ENCODE data around the gene TEPSIN. TPM values are rescaled to one million over a fixed set of nuclear protein-coding genes. Genes with fewer than 3 reads are reported as not detected.

Gene TEPSIN
- total RNA-seq, 1 experiment from 2014 or later = 40.7 TPM

GRCh38 chr17:81238815-81239713 lies at the start of gene TEPSIN, which contains the start of gene NDUFAF8 (continued):
- TF ChIP-seq NR3C1 (CRISPR knock-in tag; conservative IDR thresholded peaks at IDR 0.05; ENCODE audit: low read depth) (no peak), ZNF263 (CRISPR knock-in tag; IDR thresholded peaks at IDR 0.05; ENCODE audit: low read depth) (no peak), TCF7 (CRISPR knock-in tag; IDR thresholded peaks at IDR 0.05; ENCODE audit: low read depth) (0 out of 2 replicates have a peak, but pooled peaks have one; percentile 64), FOXP1 (CRISPR knock-in tag; IDR thresholded peaks at IDR 0.05; ENCODE audit: borderline replicate concordance) (peak; percentile 40; the same call in 1 of the 2 replicates), ZNF219 (CRISPR knock-in tag; IDR thresholded peaks at IDR 0.05; ENCODE audit: borderline replicate concordance) (peak; percentile 53; the same call in 1 of the 2 replicates), NFYB (CRISPR knock-in tag; conservative IDR thresholded peaks at IDR 0.05; ENCODE audit: low read depth) (peak; percentile 100), PRRX2 (CRISPR knock-in tag; IDR thresholded peaks at IDR 0.05) (no peak)
- TF ChIP-seq, protein P1, sequence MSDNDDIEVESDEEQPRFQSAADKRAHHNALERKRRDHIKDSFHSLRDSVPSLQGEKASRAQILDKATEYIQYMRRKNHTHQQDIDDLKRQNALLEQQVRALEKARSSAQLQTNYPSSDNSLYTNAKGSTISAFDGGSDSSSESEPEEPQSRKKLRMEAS (CRISPR knock-in tag; IDR thresholded peaks at IDR 0.05) = peak; percentile 45

DNA sequence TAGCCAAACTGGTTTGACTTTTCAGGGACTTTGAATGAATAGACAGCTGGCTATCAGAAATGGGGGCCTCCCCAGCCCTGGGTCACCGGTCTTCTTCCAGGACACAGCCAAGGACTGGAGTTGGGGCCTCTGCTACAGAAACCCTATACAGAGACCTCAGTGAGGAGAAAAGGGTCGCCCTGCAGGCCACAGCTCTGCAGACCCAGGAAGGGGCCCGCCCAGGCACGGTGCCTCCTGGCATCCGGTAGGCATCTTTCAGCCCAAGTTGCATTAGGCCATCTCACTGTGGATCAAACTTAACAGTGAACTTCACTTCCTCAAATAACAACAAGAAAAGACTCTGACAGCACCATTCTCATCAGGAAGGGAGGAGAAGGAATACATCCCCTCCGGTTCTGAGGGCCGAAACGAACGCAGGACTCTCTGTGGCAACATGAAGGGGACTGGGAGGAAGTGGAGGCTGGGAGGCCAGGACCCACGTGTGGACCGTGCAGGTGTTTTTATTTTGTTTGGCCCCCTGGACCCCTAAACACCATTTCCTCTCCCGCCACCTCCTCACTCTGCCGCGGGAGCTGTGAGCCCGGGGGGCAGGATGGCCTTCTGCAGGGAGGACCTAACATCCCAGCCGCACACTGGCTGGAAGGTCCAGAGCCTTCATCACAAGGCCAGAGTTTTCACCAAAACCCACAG lies 49.0 kb upstream of the TEPSIN start:
- ChIA-PET POLR2A (no interaction called here), CTCF (interaction anchor here (0.9 kb wide), 1 partner anchor 33 kb away, joined by 3 read pairs; no protein-coding TSS in a partner anchor)
- TF ChIP-seq GABPB1 (CRISPR knock-in tag; IDR thresholded peaks at IDR 0.05) (no peak), TCF7 (CRISPR knock-in tag; IDR thresholded peaks at IDR 0.05; ENCODE audit: low read depth) (no peak), FOXK1 (CRISPR knock-in tag; IDR thresholded peaks at IDR 0.05) (no peak), EMX1 (CRISPR knock-in tag; IDR thresholded peaks at IDR 0.05) (no peak), ZNF512 (CRISPR knock-in tag; IDR thresholded peaks at IDR 0.05; ENCODE audit: borderline replicate concordance) (no peak), PRDM15 (CRISPR knock-in tag; IDR thresholded peaks at IDR 0.05) (no peak), ZSCAN18 (CRISPR knock-in tag; IDR thresholded peaks at IDR 0.05) (no peak), ZNF425 (CRISPR knock-in tag; conservative IDR thresholded peaks at IDR 0.05) (no peak), STAT6 (CRISPR knock-in tag; conservative IDR thresholded peaks at IDR 0.05; ENCODE audit: low read depth) (no peak), CREB1 (CRISPR knock-in tag; IDR thresholded peaks at IDR 0.05) (no peak)
- TF ChIP-seq, protein P2, sequence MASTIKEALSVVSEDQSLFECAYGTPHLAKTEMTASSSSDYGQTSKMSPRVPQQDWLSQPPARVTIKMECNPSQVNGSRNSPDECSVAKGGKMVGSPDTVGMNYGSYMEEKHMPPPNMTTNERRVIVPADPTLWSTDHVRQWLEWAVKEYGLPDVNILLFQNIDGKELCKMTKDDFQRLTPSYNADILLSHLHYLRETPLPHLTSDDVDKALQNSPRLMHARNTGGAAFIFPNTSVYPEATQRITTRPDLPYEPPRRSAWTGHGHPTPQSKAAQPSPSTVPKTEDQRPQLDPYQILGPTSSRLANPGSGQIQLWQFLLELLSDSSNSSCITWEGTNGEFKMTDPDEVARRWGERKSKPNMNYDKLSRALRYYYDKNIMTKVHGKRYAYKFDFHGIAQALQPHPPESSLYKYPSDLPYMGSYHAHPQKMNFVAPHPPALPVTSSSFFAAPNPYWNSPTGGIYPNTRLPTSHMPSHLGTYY (CRISPR knock-in tag; IDR thresholded peaks at IDR 0.05) = no peak
- TF ChIP-seq, protein P1 (CRISPR knock-in tag; IDR thresholded peaks at IDR 0.05) = no peak
- Mint-ChIP-seq H3K27ac (no peak overlapping the region), H3K9me3 (no peaks in the 10 kb centered on the region), H3K4me3 (no peak overlapping the region), H3K27me3 (ENCODE audit: low read depth) (no peaks in the 10 kb centered on the region), H3K4me1 (0 out of 2 replicates have a peak, but pooled peaks cover 5% of the 10 kb centered on the region), H3K36me3 (peaks cover 7% of the 10 kb centered on the region; the same call in 1 of the 2 replicates)
- DNase-seq (ENCODE audit: low spot score) (no peak), ATAC-seq (no peak)

Data from WTC11 (cell line).